OCI-LY3 (cell line): ENCODE measurements around the gene ZNF280C.
"Not testable (repeated sequence)": the region's sequence is repeated elsewhere in the genome, so short reads cannot be mapped to it uniquely, and the experiment has no call there.

Experiments
- H2AFZ ChIP-seq: fragments of 200-600, 300-600 bp; shearing (Covaris generic); 2 replicates; pipeline ENCODE4 v1.6.0; 2014; ENCODE audit warnings: antibody characterized with exemption, low read depth, low read length
- H3K27ac ChIP-seq: fragments of 200-600, 300-600 bp; sonication (generic); 2 replicates; pipeline ENCODE4 v1.5.1; 2014; ENCODE audit warnings: mild to moderate bottlenecking, low read length, moderate library complexity, mixed read lengths
- H3K27me3 ChIP-seq: fragments of 200-600, 300-600 bp; sonication (generic); 2 replicates; pipeline ENCODE4 v1.6.1; 2014; ENCODE audit warnings: low read depth, low read length, mixed read lengths
- H3K36me3 ChIP-seq: fragments of 200-600, 300-600 bp; sonication (generic); replicated peaks from 2 replicates; pipeline ENCODE3; 2014; ENCODE audit warnings: low read depth, low read length, mixed read lengths
- H3K4me1 ChIP-seq: fragments of 300-600, 200-600 bp; sonication (generic); 2 replicates; pipeline ENCODE4 v1.6.1; 2014; ENCODE audit warnings: low read length, mixed read lengths
- H3K4me2 ChIP-seq: fragments of 200-600, 300-600 bp; sonication (generic); 2 replicates; pipeline ENCODE4 v1.6.1; 2014; ENCODE audit warnings: low read length, mixed read lengths
- H3K4me3 ChIP-seq: fragments of 300-600, 200-600 bp; sonication (generic); 2 replicates; pipeline ENCODE4 v1.5.1; 2014; ENCODE audit warnings: antibody characterized with exemption, mild to moderate bottlenecking, low read length, moderate library complexity
- H3K79me2 ChIP-seq: fragments of 300-600, 200-600 bp; shearing (Covaris generic); 2 replicates; pipeline ENCODE4 v1.6.1; 2014; ENCODE audit warnings: mild to moderate bottlenecking, low read length, mixed read lengths
- H3K9ac ChIP-seq: fragments of 300-600, 200-600 bp; shearing (Covaris generic); 2 replicates; pipeline ENCODE4 v1.6.0; 2014; ENCODE audit warnings: mild to moderate bottlenecking, low read length, moderate library complexity
- H3K9me3 ChIP-seq: fragments of 200-600, 300-600 bp; shearing (Covaris generic); 2 replicates; pipeline ENCODE4 v1.6.1; 2014; ENCODE audit warnings: low read length, mixed read lengths; ENCODE audit not compliant: insufficient read depth
- H4K20me1 ChIP-seq: fragments of 200-600, 300-600 bp; sonication (generic); 2 replicates; pipeline ENCODE4 v1.6.1; 2016; ENCODE audit warnings: low read length, mixed read lengths; ENCODE audit not compliant: insufficient read depth
- EZH2phosphoT487 ChIP-seq: fragments of 200-600 bp; shearing (Covaris generic); IDR thresholded peaks from 2 replicates; pipeline ENCODE4 v1.6.1; 2018; ENCODE audit warnings: antibody characterized with exemption, mixed run types, low read depth
- TF ChIP-seq, protein P1 (sequence below): fragments of 200-600, 300-600 bp; sonication (generic); IDR thresholded peaks from 2 replicates; pipeline ENCODE4 v1.5.1; 2014; ENCODE audit warnings: antibody characterized with exemption, low read length, low read depth

The ZNF280C gene

DNA sequence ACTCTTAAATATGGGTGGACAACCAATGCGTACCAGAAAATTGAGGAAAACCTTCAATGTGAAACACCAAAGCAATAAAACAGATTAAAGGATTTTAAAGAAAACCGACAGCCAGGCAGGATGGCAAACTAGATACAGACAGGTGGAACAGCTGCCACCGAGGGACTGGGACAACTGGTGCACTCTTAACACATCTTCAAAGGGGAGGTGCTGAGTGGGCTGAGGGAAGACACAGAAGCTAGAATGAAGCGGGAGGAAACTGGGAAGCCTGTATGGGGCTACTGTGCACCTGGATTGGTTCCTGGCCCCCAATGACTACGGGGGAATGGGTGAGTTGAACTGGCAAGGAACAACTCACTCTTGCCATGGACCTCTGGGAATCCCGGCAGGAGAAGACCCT lies 20.7 kb downstream of the ZNF280C start:
- Histone ChIP-seq H3K79me2 (peaks cover 37% of the 10 kb centered on the region), H2AFZ (no peak overlapping the region), H3K27me3 (no peaks in the 10 kb centered on the region), H3K4me2 (no peak overlapping the region), H3K9ac (no peak overlapping the region), H3K4me1 (no peaks in the 10 kb centered on the region), H3K36me3 (peaks cover 4% of the 10 kb centered on the region), H3K27ac (no peak overlapping the region), H4K20me1 (no peaks in the 10 kb centered on the region), H3K9me3 (no peaks in the 10 kb centered on the region), H3K4me3 (no peak overlapping the region)
- TF ChIP-seq EZH2phosphoT487 = no peak
- TF ChIP-seq, protein P1, sequence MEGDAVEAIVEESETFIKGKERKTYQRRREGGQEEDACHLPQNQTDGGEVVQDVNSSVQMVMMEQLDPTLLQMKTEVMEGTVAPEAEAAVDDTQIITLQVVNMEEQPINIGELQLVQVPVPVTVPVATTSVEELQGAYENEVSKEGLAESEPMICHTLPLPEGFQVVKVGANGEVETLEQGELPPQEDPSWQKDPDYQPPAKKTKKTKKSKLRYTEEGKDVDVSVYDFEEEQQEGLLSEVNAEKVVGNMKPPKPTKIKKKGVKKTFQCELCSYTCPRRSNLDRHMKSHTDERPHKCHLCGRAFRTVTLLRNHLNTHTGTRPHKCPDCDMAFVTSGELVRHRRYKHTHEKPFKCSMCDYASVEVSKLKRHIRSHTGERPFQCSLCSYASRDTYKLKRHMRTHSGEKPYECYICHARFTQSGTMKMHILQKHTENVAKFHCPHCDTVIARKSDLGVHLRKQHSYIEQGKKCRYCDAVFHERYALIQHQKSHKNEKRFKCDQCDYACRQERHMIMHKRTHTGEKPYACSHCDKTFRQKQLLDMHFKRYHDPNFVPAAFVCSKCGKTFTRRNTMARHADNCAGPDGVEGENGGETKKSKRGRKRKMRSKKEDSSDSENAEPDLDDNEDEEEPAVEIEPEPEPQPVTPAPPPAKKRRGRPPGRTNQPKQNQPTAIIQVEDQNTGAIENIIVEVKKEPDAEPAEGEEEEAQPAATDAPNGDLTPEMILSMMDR = no peak

- Histone ChIP-seq H3K79me2 (peaks cover 22% of the 10 kb centered on the region), H3K9ac (no peak overlapping the region), H2AFZ (no peak overlapping the region), H4K20me1 (no peaks in the 10 kb centered on the region), H3K4me1 (no peaks in the 10 kb centered on the region), H3K27ac (no peak overlapping the region), H3K36me3 (peaks cover 4% of the 10 kb centered on the region), H3K27me3 (no peaks in the 10 kb centered on the region), H3K4me3 (no peak overlapping the region), H3K9me3 (no peaks in the 10 kb centered on the region), H3K4me2 (no peak overlapping the region)
- TF ChIP-seq, protein P1 = no peak
- no peak for TF ChIP-seq EZH2phosphoT487
Measured at GRCh38 chrX:130246084-130246483, 22.6 kb downstream of the ZNF280C start.

- Histone ChIP-seq H3K79me2 (peaks cover 19% of the 10 kb centered on the region), H3K4me2 (no peak overlapping the region), H3K36me3 (peaks cover 4% of the 10 kb centered on the region), H3K4me3 (no peak overlapping the region), H3K4me1 (no peaks in the 10 kb centered on the region), H4K20me1 (no peaks in the 10 kb centered on the region), H3K27me3 (no peaks in the 10 kb centered on the region), H2AFZ (no peak overlapping the region), H3K9ac (no peak overlapping the region), H3K27ac (no peak overlapping the region), H3K9me3 (no peaks in the 10 kb centered on the region)
- TF ChIP-seq, protein P1 = no peak
Measured at GRCh38 chrX:130245441-130245840, 23.3 kb downstream of the ZNF280C start.

DNA sequence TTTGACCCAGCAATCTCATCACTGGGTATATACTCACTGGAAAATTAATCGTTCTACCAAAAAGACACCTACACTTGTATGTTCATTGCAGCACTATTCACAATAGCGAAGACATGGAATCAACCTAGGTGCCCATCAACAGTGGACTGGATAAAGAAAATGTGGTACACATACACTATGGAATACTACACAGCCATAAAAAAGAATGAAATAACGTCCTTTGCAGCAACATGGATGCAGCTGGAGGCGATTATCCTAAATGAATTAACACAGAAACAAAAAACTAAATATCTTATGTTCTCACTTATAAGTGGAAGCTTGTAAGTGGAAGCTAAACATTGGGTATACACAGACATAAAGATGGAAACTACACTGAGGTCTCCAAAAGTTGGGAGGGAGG lies 37.5 kb downstream of the ZNF280C start:
- H3K4me1 ChIP-seq, H4K20me1 ChIP-seq, H3K79me2 ChIP-seq, H3K9ac ChIP-seq, H3K4me2 ChIP-seq, H3K4me3 ChIP-seq, H2AFZ ChIP-seq, H3K27ac ChIP-seq, H3K27me3 ChIP-seq, H3K9me3 ChIP-seq: not testable (repeated sequence)
- H3K36me3 ChIP-seq = peaks cover 35% of the 10 kb centered on the region

DNA sequence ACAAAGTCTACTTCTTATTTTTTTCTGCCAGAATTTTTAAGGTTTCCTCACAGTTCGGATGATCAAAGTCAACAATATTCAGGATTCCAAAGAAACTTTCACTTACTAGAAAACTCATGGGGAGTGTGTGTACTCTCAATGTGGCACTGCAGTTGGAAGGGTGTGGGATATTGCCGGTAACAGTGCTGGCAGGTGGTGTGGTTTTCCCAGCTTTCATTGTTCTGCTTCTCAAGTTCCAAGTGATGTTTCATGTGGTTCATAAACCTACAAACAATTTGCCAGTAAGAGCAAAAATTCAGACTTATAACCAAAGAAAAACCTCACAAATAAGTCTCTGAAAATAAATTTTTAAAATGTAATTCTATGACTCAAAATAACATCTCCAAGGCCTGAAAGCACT lies 39.8 kb downstream of the ZNF280C start:
- Histone ChIP-seq H3K27ac (no peak overlapping the region), H3K4me1 (no peaks in the 10 kb centered on the region), H3K4me3 (no peak overlapping the region), H3K4me2 (no peak overlapping the region), H3K27me3 (no peaks in the 10 kb centered on the region), H4K20me1 (no peaks in the 10 kb centered on the region), H3K79me2 (no peaks in the 10 kb centered on the region), H3K9me3 (no peaks in the 10 kb centered on the region), H3K36me3 (peaks cover 49% of the 10 kb centered on the region), H2AFZ (no peak overlapping the region), H3K9ac (no peak overlapping the region)
- no peak for TF ChIP-seq EZH2phosphoT487
- TF ChIP-seq, protein P1 = no peak
